IPS DF 6.9 (cell line): ENCODE data around the gene CHMP6.

ENCODE experiments used
- DNase-seq: peaks from one replicate; pipeline ENCODE4 v3.0.0-alpha.2; 2013; ENCODE audit warnings: low read depth, low spot score
- H3K27ac ChIP-seq: one replicate; pipeline ENCODE4 v1.5.1; 2013; ENCODE audit warnings: low read length, control low read depth
- H3K27me3 ChIP-seq: 2 replicates; pipeline ENCODE4 v1.6.1; 2013; ENCODE audit warnings: mild to moderate bottlenecking, low read length; ENCODE audit not compliant: control insufficient read depth, insufficient read depth
- H3K36me3 ChIP-seq: 2 replicates; pipeline ENCODE4 v1.6.1; 2013; ENCODE audit warnings: low read length; ENCODE audit not compliant: control insufficient read depth, insufficient read depth
- H3K4me1 ChIP-seq: 2 replicates; pipeline ENCODE4 v1.6.1; 2013; ENCODE audit warnings: low read length; ENCODE audit not compliant: control insufficient read depth, insufficient read depth
- H3K4me3 ChIP-seq: 2 replicates; pipeline ENCODE4 v1.5.1; 2013; ENCODE audit warnings: mild to moderate bottlenecking, low read length
- H3K9me3 ChIP-seq: 2 replicates; pipeline ENCODE4 v1.6.1; 2013; ENCODE audit warnings: low read length, inconsistent platforms; ENCODE audit not compliant: control insufficient read depth, insufficient read depth
- WGBS: extraction: QIAGEN DNeasy Blood & Tissue Kit; methylation state at CpG from one replicate; pipeline ENCODE4 v1.1.7; 2013; ENCODE audit warnings: mixed read lengths, missing lambda C conversion rate; ENCODE audit not compliant: insufficient read length, insufficient coverage; 5-methylcytosine and 5-hydroxymethylcytosine counted together

CHMP6 gene

DNA sequence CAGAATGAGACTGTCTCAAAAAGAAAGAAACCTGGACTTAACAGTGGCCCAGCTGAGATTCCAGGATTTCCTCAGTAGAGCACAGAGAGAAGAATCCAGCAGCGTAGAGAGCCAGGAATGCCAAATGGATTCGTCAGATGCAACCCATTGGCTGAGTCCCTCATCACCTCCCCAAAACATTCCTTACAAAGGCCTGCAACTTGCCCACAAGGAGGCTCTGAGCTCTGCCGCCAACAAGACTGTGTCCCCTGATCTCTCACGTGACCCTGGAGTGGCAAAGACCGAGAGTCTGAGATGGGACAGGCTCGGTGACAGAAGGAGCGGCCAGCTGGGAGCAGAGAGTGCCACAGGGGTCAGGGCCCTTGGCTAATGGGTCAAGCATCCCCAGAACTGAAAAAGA lies 6.9 kb upstream of the CHMP6 start:
- Histone ChIP-seq H3K36me3 (no peaks in the 10 kb centered on the region), H3K4me1 (peaks cover 5% of the 10 kb centered on the region), H3K27me3 (no peaks in the 10 kb centered on the region; the same call in 1 of the 2 replicates), H3K9me3 (no peaks in the 10 kb centered on the region), H3K4me3 (no peak overlapping the region), H3K27ac (no peak overlapping the region)
- DNase-seq, result peak; percentile 58
- no CpG with 5 or more reads among the region's 7 CpGs for WGBS

DNA sequence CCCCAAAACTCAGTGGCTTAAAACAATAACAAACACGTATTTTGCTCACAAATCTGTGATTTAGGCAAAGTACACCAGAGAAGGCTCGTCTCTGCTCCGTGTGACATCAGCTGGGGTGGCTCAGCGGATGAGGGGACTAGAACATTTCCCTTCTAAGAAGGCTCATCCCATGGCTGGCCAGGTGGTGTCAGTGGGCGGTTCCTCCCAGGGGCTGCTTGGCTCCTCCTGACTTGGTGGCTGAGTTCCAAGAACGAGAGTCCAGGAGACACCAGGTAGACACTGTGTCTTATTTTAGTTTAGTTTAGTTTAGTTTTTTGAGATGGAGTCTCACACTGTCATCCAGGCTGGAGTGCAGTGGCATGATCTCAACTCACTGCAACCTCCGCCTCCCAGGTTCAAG lies 5.6 kb upstream of the CHMP6 start:
- H3K27me3 ChIP-seq, result no peaks in the 10 kb centered on the region; the same call in 1 of the 2 replicates
- H3K27ac ChIP-seq, result no peak overlapping the region
- no CpG with 5 or more reads among the region's 7 CpGs for WGBS
- H3K4me3 ChIP-seq, result no peak overlapping the region
- no peaks in the 10 kb centered on the region for H3K9me3 ChIP-seq
- no peak for DNase-seq
- H3K4me1 ChIP-seq, result peaks cover 2% of the 10 kb centered on the region; the same call in 1 of the 2 replicates
- H3K36me3 ChIP-seq, result no peaks in the 10 kb centered on the region

DNA sequence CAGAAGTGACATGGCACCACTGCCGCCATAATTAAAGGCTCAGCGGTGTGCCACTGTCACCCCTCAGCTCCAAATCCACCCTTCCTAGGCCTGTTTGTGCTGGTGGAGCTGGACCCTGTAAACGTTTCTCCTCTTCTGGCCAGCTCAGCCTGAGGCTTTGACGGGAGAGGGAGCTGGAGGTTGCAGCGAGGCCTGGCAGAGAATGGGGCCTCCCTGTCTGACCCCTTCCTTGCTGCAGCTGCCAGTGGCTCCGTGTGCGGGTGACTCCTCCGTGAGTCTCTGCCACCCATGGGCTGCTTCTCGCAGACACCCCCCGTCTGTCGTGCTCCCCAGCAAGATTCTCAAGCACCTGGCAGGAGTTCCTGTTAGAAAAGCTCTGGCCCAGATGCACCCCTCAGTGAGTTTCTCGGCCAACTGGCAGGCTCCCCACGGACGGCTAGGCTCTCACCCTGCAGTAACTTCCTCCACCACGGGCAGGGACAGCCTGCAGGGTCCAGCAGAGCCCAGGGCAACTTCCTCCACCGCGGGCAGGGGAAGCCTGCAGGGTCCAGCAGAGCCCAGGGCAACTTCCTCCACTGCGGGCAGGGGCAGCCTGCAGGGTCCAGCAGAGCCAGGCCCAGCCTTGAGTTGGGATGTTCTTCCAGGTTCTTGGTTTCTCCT lies 4.7 kb upstream of the CHMP6 start:
- Histone ChIP-seq H3K27me3 (no peaks in the 10 kb centered on the region; the same call in 1 of the 2 replicates), H3K36me3 (no peaks in the 10 kb centered on the region), H3K4me1 (peaks cover 2% of the 10 kb centered on the region; the same call in 1 of the 2 replicates), H3K27ac (no peak overlapping the region), H3K4me3 (no peak overlapping the region), H3K9me3 (no peaks in the 10 kb centered on the region)
- no CpG with 5 or more reads among the region's 18 CpGs for WGBS
- no peak for DNase-seq

DNA sequence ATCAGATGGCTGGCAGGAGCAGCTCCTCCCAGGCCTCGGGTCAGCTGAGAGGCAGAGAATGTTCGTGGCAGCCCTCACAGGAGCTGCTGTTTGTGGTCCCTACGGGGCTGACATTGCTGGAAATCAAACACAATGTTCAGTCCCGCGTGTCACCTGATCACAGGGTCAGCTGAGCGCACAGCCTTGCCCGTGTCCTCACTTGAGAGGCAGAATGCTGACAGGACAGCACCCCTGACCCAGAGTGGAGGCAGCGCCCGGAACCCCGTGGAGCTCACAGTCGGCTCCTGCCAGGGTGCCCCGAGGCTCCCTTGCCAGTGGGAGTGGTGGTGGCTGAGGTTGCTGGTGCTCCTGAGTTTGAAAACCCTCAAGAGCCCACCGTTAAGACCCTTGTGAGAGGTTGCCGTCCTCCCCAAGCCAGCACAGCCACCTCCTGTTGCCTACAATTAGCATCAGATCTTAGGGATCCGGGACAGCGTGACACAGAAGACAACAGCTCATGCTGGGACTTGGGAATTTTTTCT lies 3.6 kb upstream of the CHMP6 start:
- no peaks in the 10 kb centered on the region for H3K9me3 ChIP-seq
- no peaks in the 10 kb centered on the region; the same call in 1 of the 2 replicates for H3K27me3 ChIP-seq
- peaks cover 2% of the 10 kb centered on the region; the same call in 1 of the 2 replicates for H3K4me1 ChIP-seq
- H3K4me3 ChIP-seq, result no peak overlapping the region
- no peak overlapping the region for H3K27ac ChIP-seq
- DNase-seq, result no peak
- no peaks in the 10 kb centered on the region for H3K36me3 ChIP-seq
- no CpG with 5 or more reads among the region's 16 CpGs for WGBS

DNA sequence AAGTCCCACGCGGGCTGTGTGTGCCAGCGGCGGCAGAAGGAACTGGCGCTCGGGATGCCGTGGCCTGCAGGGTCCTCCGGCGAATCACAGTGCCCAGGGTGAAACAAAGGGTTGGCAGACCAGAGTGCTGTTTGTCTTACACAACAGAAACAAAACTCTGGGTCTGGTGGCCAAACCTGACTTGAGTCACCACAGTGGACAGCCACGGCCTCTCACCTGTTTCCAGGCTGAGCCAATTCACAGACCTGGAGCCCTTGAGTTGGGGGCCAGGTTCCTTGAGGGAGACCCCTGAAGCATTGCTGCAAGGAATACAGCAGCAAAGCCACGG lies 2.1 kb upstream of the CHMP6 start:
- no peak for DNase-seq
- H3K36me3 ChIP-seq, result no peaks in the 10 kb centered on the region
- H3K4me1 ChIP-seq, result peaks cover 2% of the 10 kb centered on the region; the same call in 1 of the 2 replicates
- H3K27me3 ChIP-seq, result no peaks in the 10 kb centered on the region; the same call in 1 of the 2 replicates
- no peak overlapping the region for H3K27ac ChIP-seq
- no CpG with 5 or more reads among the region's 11 CpGs for WGBS
- H3K9me3 ChIP-seq, result no peaks in the 10 kb centered on the region
- H3K4me3 ChIP-seq, result no peak overlapping the region

DNA sequence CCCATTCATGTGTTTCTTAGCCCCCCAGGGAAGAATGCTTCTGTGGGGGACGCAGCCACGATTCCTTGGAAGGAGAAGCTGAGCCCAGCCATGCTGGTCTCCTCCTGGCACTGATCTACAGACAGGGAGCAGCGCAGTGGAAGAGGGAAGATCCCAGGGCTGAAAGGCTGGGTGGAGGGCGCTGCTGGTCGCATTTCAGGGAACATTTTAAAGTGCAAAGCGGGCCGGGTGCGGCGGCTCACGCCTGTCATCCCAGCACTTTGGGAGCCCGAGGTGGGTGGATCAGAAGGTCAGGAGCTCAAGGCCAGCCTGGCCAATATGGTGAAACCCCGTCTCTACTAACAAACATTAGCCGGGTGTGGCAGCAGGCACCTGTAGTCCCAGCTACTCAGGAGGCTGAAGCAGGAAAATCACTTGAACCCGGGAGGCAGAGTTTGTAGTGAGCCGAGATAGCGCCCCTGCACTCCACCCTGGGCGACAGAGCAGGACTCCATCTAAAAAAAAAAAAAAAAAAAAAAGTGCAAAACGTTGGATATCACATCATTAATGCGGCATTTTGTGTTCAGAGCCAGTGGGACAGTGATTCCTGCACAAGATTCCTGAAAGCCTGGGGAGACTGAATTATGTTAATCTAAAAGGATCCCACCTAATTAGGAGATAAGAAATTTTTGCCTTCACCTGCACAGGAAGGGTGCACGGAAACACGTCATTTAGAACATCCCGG lies 558 bp upstream of the CHMP6 start:
- H3K27ac ChIP-seq, result no peak overlapping the region
- H3K27me3 ChIP-seq, result no peaks in the 10 kb centered on the region; the same call in 1 of the 2 replicates
- H3K9me3 ChIP-seq, result no peaks in the 10 kb centered on the region
- no CpG with 5 or more reads among the region's 22 CpGs for WGBS
- 0 out of 2 replicates have a peak, but pooled peaks cover 3% of the 10 kb centered on the region for H3K36me3 ChIP-seq
- no peak for DNase-seq
- H3K4me3 ChIP-seq, result peak overlapping the region; percentile 74; the same call in 1 of the 2 replicates
- peaks cover 2% of the 10 kb centered on the region; the same call in 1 of the 2 replicates for H3K4me1 ChIP-seq

DNA sequence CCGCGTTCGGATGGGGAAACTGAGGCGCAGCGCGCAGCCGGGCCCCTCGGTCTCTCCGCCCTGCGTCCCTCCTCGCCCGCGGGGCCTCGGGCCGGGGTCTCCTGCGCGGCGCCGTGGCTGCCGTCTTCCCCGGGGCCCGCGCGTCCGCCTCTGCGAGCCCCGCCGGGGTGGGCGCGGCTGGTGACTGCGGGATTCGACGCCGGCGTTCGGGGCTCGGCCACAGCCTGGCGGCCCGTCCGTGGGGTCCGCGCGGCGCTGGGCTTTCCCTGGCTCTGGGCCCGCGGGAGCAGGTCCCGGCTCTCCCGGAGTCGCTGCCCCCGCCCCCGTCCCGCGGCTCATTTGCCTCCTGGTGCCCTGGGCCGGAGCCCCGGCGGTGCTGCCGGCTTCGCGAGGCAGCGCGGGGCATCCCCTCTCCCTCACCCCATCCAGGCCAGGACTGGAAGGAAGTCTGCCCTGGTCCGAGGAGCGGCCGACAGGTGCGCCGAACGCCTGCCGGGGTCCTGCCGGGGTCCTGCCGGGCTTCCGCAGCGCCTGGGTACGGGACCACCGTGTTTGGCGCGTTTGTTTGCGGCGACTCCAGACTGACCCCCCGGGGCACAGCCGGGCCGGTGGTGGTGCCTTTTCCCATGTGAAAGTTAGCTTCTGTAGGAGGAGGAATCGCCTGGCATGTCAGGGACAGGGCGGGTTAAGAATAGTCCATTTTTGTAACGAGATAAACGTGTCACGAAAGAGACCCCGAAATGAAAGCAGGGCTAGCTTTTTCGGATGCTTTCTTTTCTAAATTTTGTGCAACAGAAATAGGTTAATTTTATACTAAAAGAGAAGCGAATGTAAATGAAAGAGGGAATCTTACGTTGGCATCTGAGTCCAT lies 671 bp downstream of the CHMP6 start:
- Histone ChIP-seq H3K4me3 (peak overlapping the region; percentile 74), H3K36me3 (peaks cover 6% of the 10 kb centered on the region; the same call in 1 of the 2 replicates), H3K4me1 (peaks cover 2% of the 10 kb centered on the region; the same call in 1 of the 2 replicates), H3K9me3 (no peaks in the 10 kb centered on the region), H3K27me3 (no peaks in the 10 kb centered on the region; the same call in 1 of the 2 replicates), H3K27ac (no peak overlapping the region)
- WGBS, result no CpG with 5 or more reads among the region's 90 CpGs
- no peak for DNase-seq

DNA sequence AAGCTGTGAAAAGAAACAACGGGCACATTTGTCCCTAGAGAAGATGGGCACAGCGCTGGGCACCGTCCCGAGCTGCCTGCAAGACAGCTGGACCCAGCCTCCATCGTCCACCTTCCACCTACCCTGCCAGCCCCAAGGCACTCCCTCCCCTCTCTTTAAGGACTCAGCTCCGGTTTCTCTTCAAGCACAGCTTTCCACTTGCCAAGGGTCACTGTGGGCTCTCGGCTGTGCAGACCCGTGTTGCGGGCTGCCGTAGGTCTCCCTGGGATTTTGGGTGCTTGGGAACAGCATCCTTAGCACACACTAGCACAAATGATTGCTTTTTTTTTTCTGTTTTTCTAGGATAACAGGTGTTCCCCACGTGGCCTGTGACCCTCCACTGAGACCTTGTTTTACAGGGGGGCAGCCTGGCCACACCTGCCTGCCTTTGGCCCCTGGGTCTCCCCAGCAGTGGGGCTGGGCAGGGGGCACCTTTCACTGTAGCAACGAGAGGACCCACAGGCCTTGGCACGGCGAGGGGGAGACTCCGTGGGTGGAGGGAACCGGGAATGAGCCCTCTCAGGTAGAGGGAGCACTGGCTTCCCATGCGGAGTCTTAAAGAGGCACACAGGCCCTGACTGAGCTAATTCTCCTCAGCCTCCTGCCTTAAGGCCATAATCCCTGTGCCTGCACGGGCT lies 1.4 kb downstream of the CHMP6 start:
- Histone ChIP-seq H3K4me1 (peaks cover 2% of the 10 kb centered on the region; the same call in 1 of the 2 replicates), H3K9me3 (no peaks in the 10 kb centered on the region), H3K27me3 (no peaks in the 10 kb centered on the region; the same call in 1 of the 2 replicates), H3K36me3 (peaks cover 13% of the 10 kb centered on the region), H3K27ac (no peak overlapping the region), H3K4me3 (no peak overlapping the region)
- WGBS, result no CpG with 5 or more reads among the region's 18 CpGs
- no peak for DNase-seq

DNA sequence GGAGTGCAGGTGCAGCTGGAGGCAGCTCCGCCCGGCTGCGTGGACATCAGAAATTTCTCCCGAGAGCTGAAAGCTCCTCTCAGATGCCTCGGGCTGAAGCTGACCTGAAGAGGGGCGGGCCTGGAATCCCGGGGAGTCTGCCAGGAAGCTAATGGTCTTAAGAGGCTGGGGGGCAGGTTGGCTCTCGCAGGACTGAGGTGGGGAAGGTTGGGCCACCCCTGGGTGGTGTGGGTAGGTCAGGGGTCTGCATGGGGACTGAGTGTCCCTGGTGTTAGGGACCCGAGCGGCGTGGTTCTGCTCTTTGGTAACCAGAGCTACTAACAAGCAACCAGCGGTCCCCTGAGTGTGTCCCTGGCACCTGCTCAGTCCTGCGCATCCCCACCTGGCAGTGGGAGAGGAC lies 3.5 kb downstream of the CHMP6 start:
- WGBS, result no CpG with 5 or more reads among the region's 13 CpGs
- no peaks in the 10 kb centered on the region for H3K27me3 ChIP-seq
- no peak overlapping the region for H3K27ac ChIP-seq
- peaks cover 26% of the 10 kb centered on the region for H3K36me3 ChIP-seq
- no peak for DNase-seq
- H3K9me3 ChIP-seq, result no peaks in the 10 kb centered on the region
- H3K4me3 ChIP-seq, result no peak overlapping the region
- H3K4me1 ChIP-seq, result no peaks in the 10 kb centered on the region
